GM23248 (cell line): ENCODE data around the gene PLXND1. TPM values are rescaled to one million over a fixed set of nuclear protein-coding genes. Genes with fewer than 3 reads are reported as not detected.

Experiments used
- DNase-seq: peaks from one replicate; pipeline ENCODE4 v3.0.0-alpha.2; 2015
- H2AFZ ChIP-seq: fragments of 200-600 bp; sonication (generic); 2 replicates; pipeline ENCODE4 v1.6.1; 2016; ENCODE audit warnings: antibody characterized with exemption
- H3F3A ChIP-seq: fragments of 200-600 bp; sonication (generic); 2 replicates; pipeline ENCODE4 v1.6.1; 2016; ENCODE audit warnings: mild to moderate bottlenecking, antibody characterized with exemption, mixed run types; ENCODE audit not compliant: insufficient read depth
- H3K27ac ChIP-seq: fragments of 200-600 bp; sonication (generic); 2 replicates; pipeline ENCODE4 v1.5.1; 2016; ENCODE audit warnings: mild to moderate bottlenecking
- H3K27me3 ChIP-seq: fragments of 200-600 bp; sonication (generic); replicated peaks from 2 replicates; pipeline ENCODE4 v1.6.1; 2016; ENCODE audit warnings: mild to moderate bottlenecking; ENCODE audit not compliant: insufficient read depth
- H3K36me3 ChIP-seq: fragments of 200-600 bp; sonication (generic); 2 replicates; pipeline ENCODE4 v1.6.1; 2016; ENCODE audit warnings: low read depth, mild to moderate bottlenecking
- H3K4me1 ChIP-seq: fragments of 200-600 bp; sonication (generic); 2 replicates; pipeline ENCODE4 v1.6.1; 2016; ENCODE audit warnings: mild to moderate bottlenecking; ENCODE audit not compliant: insufficient read depth
- H3K4me2 ChIP-seq: fragments of 200-600 bp; sonication (generic); one replicate; pipeline ENCODE4 v1.6.1; 2016; ENCODE audit warnings: mild to moderate bottlenecking; ENCODE audit not compliant: unreplicated experiment
- H3K4me3 ChIP-seq: fragments of 200-600 bp; sonication (generic); 2 replicates; pipeline ENCODE4 v1.5.1; 2016; ENCODE audit warnings: mild to moderate bottlenecking
- H3K79me2 ChIP-seq: fragments of 200-600 bp; sonication (generic); 2 replicates; pipeline ENCODE4 v1.6.1; 2016; ENCODE audit warnings: mild to moderate bottlenecking; ENCODE audit not compliant: insufficient read depth
- H3K9ac ChIP-seq: fragments of 200-600 bp; sonication (generic); 2 replicates; pipeline ENCODE4 v1.6.1; 2016; ENCODE audit warnings: mild to moderate bottlenecking
- H3K9me2 ChIP-seq: fragments of 200-600 bp; sonication (generic); 2 replicates; pipeline ENCODE4 v1.6.1; 2016; ENCODE audit warnings: mixed run types, mild to moderate bottlenecking, moderate library complexity; ENCODE audit not compliant: insufficient read depth
- H3K9me3 ChIP-seq: fragments of 200-600 bp; sonication (generic); one replicate; pipeline ENCODE4 v1.6.1; 2017; ENCODE audit warnings: low read depth
- H4K20me1 ChIP-seq: fragments of 200-600 bp; sonication (generic); 2 replicates; pipeline ENCODE4 v1.6.0; 2016; ENCODE audit not compliant: insufficient read depth
- EZH2 ChIP-seq: fragments of 200-600 bp; sonication (generic); IDR thresholded peaks from 2 replicates; pipeline ENCODE4 v1.6.1; 2018; ENCODE audit warnings: antibody characterized with exemption, mild to moderate bottlenecking; ENCODE audit not compliant: insufficient read depth, poor library complexity, severe bottlenecking
- EZH2phosphoT487 ChIP-seq: fragments of 200-600 bp; sonication (generic); IDR thresholded peaks from 2 replicates; pipeline ENCODE4 v1.6.1; 2018; ENCODE audit warnings: antibody characterized with exemption, moderate library complexity, mild to moderate bottlenecking, low read depth; ENCODE audit not compliant: insufficient read depth
- WGBS, 2 experiments: methylation state at CpG; one replicate each; pipeline ENCODE4 v1.1.6; 2015 to 2017; ENCODE audit warnings: low lambda C conversion rate in 2 of 2, low coverage in 1 of 2; ENCODE audit errors: missing lambda C conversion rate in 2 of 2; 5-methylcytosine and 5-hydroxymethylcytosine counted together
- in situ Hi-C: fragments of 300-500 bp; cut with MboI; formaldehyde crosslinking; loops from 2 replicates; pipeline ENCODE4 v1.15.0; 2020
- polyA plus RNA-seq: library from polyadenylated mRNA; unstranded; fragments of >200 nt; fragmentation: Nextera tagmentation; extraction: Ambion mirVana; gene quantifications from 2 replicates; pipeline ENCODE4 v1.2.1, GENCODE V29; 2016
- total RNA-seq: library from RNA; depleted of rRNA; stranded (reverse); fragments of >200 nt; shearing (Covaris generic); gene quantifications from 2 replicates; pipeline ENCODE4 v1.2.3, GENCODE V29; 2014

The PLXND1 gene
- total and polyA plus RNA-seq, 2 experiments from 2014 or later: 37.4 to 83.0 TPM

DNA sequence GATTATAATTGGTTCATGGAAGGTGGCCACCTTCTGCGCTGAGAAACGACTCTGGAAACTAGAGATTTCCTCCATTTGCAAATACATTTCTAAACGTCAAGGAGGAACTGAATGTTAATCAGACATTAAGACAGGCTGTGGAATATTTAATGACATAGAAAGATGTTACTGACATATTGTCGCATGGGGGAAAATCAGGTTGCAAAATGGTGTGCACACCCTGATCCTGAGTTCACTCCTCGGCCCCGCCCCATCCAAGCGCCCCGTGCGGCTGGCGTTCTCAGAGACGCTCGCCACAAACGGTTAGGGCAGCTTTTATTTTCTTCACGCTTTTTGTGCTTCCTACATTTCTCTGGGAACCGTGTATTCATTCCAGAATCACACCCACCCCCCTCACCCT, 52.8 kb downstream of the PLXND1 start:
- Histone ChIP-seq H3K4me2 (no peak overlapping the region), H3K9me3 (no peaks in the 10 kb centered on the region), H3K4me3 (no peak overlapping the region), H3K79me2 (no peaks in the 10 kb centered on the region), H3K27ac (no peak overlapping the region), H3K9me2 (no peaks in the 10 kb centered on the region), H3F3A (peaks cover 9% of the 10 kb centered on the region; the same call in 1 of the 2 replicates), H3K27me3 (no peaks in the 10 kb centered on the region), H4K20me1 (no peaks in the 10 kb centered on the region), H3K36me3 (peaks cover 4% of the 10 kb centered on the region; the same call in 1 of the 2 replicates), H3K4me1 (peaks cover 19% of the 10 kb centered on the region), H2AFZ (no peak overlapping the region), H3K9ac (no peak overlapping the region)
- WGBS, 2 experiments: 85 to 91% methylated on average over 15 of the region's 15 CpGs
- DNase-seq: no peak
- in situ Hi-C loops: no loop called here
- no peak for TF ChIP-seq EZH2
- TF ChIP-seq EZH2phosphoT487: no peak

DNA sequence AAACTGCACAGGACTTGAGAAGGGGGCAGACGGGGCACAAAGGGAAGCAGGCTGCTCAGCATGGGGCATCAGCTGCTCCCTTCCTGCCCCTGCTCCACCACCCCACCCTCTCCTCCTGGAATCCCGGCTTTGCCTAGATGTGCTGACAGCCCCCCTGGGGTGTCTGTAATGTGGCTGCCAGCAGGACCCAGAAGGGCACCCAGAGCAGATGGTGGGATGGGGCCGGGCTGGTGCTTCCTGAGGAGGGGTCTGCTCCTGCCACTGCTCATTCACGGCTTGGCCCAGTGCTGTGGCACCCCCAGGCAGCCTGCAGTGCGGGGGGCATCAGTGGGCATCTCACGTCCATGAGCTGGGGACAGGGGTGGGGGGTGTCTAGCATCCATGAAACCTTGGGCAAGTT, 53.3 kb downstream of the PLXND1 start:
- H3K36me3 ChIP-seq: peaks cover 4% of the 10 kb centered on the region; the same call in 1 of the 2 replicates
- no peaks in the 10 kb centered on the region for H3K9me3 ChIP-seq
- peaks cover 14% of the 10 kb centered on the region for H3K4me1 ChIP-seq

GRCh38 chr3:129552287-129553050, 54.0 kb downstream of the PLXND1 start:
- Histone ChIP-seq H3F3A (no peaks in the 10 kb centered on the region), H3K9ac (no peak overlapping the region), H3K27me3 (no peaks in the 10 kb centered on the region), H3K4me3 (no peak overlapping the region), H3K27ac (no peak overlapping the region), H3K9me2 (no peaks in the 10 kb centered on the region), H3K4me1 (peaks cover 8% of the 10 kb centered on the region), H2AFZ (no peak overlapping the region), H3K36me3 (peaks cover 4% of the 10 kb centered on the region; the same call in 1 of the 2 replicates), H4K20me1 (no peaks in the 10 kb centered on the region), H3K9me3 (no peaks in the 10 kb centered on the region), H3K4me2 (no peak overlapping the region), H3K79me2 (no peaks in the 10 kb centered on the region)
- peak; percentile 27 for DNase-seq
- 50 to 51% methylated on average over 10 of the region's 10 CpGs for WGBS, 2 experiments
- TF ChIP-seq EZH2phosphoT487: no peak
- TF ChIP-seq EZH2: no peak
- in situ Hi-C loops: no loop called here

More for the DNA sequence above, 53.3 kb downstream of the PLXND1 start:
- H3K9me2 ChIP-seq: no peaks in the 10 kb centered on the region
- H3F3A ChIP-seq: peaks cover 5% of the 10 kb centered on the region; the same call in 1 of the 2 replicates
- H3K27ac ChIP-seq: no peak overlapping the region
- H4K20me1 ChIP-seq: no peaks in the 10 kb centered on the region
- WGBS, 2 experiments: 67 to 69% methylated on average over 5 to 6 of the region's 6 CpGs
- no peak for DNase-seq
- H2AFZ ChIP-seq: no peak overlapping the region
- no peaks in the 10 kb centered on the region for H3K27me3 ChIP-seq
- H3K79me2 ChIP-seq: no peaks in the 10 kb centered on the region
- no peak overlapping the region for H3K9ac ChIP-seq
- H3K4me2 ChIP-seq: no peak overlapping the region
- no peak overlapping the region for H3K4me3 ChIP-seq
- TF ChIP-seq EZH2 (no peak), EZH2phosphoT487 (no peak)
- in situ Hi-C loops: no loop called here

GRCh38 chr3:129549805-129550204, 56.7 kb downstream of the PLXND1 start:
- Histone ChIP-seq H2AFZ (no peak overlapping the region), H3K9ac (no peak overlapping the region)

More at GRCh38 chr3:129549805-129550204, 56.7 kb downstream of the PLXND1 start:
- no peak overlapping the region for H3K4me3 ChIP-seq
- peaks cover 6% of the 10 kb centered on the region; the same call in 1 of the 2 replicates for H3F3A ChIP-seq
- DNase-seq: no peak
- H3K36me3 ChIP-seq: no peaks in the 10 kb centered on the region; the same call in 1 of the 2 replicates
- no peaks in the 10 kb centered on the region for H3K9me3 ChIP-seq
- H3K27me3 ChIP-seq: no peaks in the 10 kb centered on the region
- H4K20me1 ChIP-seq: no peaks in the 10 kb centered on the region
- no peak overlapping the region for H3K27ac ChIP-seq
- 94 to 95% methylated on average over 3 of the region's 3 CpGs for WGBS, 2 experiments
- peaks cover 8% of the 10 kb centered on the region for H3K4me1 ChIP-seq
- no peaks in the 10 kb centered on the region for H3K79me2 ChIP-seq
- TF ChIP-seq EZH2phosphoT487 (no peak), EZH2 (no peak)
- no peaks in the 10 kb centered on the region for H3K9me2 ChIP-seq
- H3K4me2 ChIP-seq: peak overlapping the region; percentile 26
- in situ Hi-C loops: no loop called here
